HepG2 (cell line): Measurements from ENCODE around the gene RNF126. TPM values are rescaled to one million over a fixed set of nuclear protein-coding genes. Genes with fewer than 3 reads are reported as not detected.
A peak's percentile ranks its signal among the peaks of the same experiment; 100 is the strongest.

Experiments
- AKAP8 ChIP-seq: sonication (generic); formaldehyde crosslinking; IDR thresholded peaks from 2 replicates; pipeline ENCODE4 v1.5.1; 2020; ENCODE audit warnings: mild to moderate bottlenecking, missing genetic modification reagents
- ATF7 ChIP-seq, 2 experiments: fragments of 450-650 bp in 1 of 2; sonication (generic) in 1 of 2; formaldehyde crosslinking in 1 of 2; IDR thresholded peaks; 2 replicates each; pipeline versions ENCODE4 v1.4.0 to v1.6.1; 2016 to 2020; ENCODE audit warnings: antibody characterized with exemption in 1 of 2, mild to moderate bottlenecking in 1 of 2, missing genetic modification reagents in 1 of 2
- CREB1 ChIP-seq, 2 experiments: fragments of 450-650 bp in 1 of 2; IDR thresholded peaks; 2 replicates each; pipeline ENCODE4 v1.6.1; 2016 to 2017; ENCODE audit warnings: control low read depth in 1 of 2, mild to moderate bottlenecking in 1 of 2, missing compliant biosample characterization in 1 of 2, missing genetic modification characterization in 1 of 2
- DMAP1 ChIP-seq: IDR thresholded peaks from 2 replicates; pipeline ENCODE4 v1.6.1; 2016
- FOXK2 ChIP-seq: fragments of 450-650 bp; IDR thresholded peaks from 2 replicates; pipeline ENCODE4 v1.6.1; 2016
- KDM5B ChIP-seq: sonication (generic); formaldehyde crosslinking; IDR thresholded peaks from 2 replicates; pipeline ENCODE4 v1.4.0; 2020; ENCODE audit warnings: missing genetic modification reagents, mild to moderate bottlenecking, borderline replicate concordance
- KLF6 ChIP-seq: IDR thresholded peaks from 2 replicates; pipeline ENCODE4 v1.8.0; 2016; ENCODE audit warnings: missing biosample characterization, missing genetic modification reagents
- MAZ ChIP-seq, 2 experiments: sonication (generic) in 1 of 2; formaldehyde crosslinking in 1 of 2; IDR thresholded peaks; 2 replicates each; pipeline versions ENCODE4 v1.5.0 to v1.6.1; 2012 to 2020; ENCODE audit warnings: low read depth in 2 of 2, mild to moderate bottlenecking in 2 of 2, borderline replicate concordance in 1 of 2, improper control_type of control experiment in 1 of 2, low read length in 1 of 2, missing genetic modification reagents in 1 of 2, moderate library complexity in 1 of 2
- MXI1 ChIP-seq: IDR thresholded peaks from 3 replicates; pipeline ENCODE4 v1.6.1; 2012; ENCODE audit warnings: low read depth, low read length, inconsistent platforms, borderline replicate concordance
- NFYC ChIP-seq: IDR thresholded peaks from 2 replicates; pipeline ENCODE4 v1.6.1; 2016; ENCODE audit warnings: missing genetic modification reagents, missing compliant biosample characterization
- NR2F2 ChIP-seq: IDR thresholded peaks from 2 replicates; pipeline ENCODE4 v1.6.1; 2012; ENCODE audit warnings: low read depth, inconsistent platforms, borderline replicate concordance
- PITX1 ChIP-seq: sonication (generic); formaldehyde crosslinking; IDR thresholded peaks from 2 replicates; pipeline ENCODE4 v1.5.1; 2020; ENCODE audit warnings: mild to moderate bottlenecking, missing genetic modification reagents
- SOX6 ChIP-seq, 2 experiments: fragments of 450-650 bp in 1 of 2; sonication (generic) in 1 of 2; formaldehyde crosslinking in 1 of 2; IDR thresholded peaks; 2 replicates each; pipeline versions ENCODE4 v1.4.0 to v1.6.1; 2017 to 2020; ENCODE audit warnings: antibody characterized with exemption in 1 of 2, mild to moderate bottlenecking in 1 of 2, missing genetic modification reagents in 1 of 2
- TEAD3 ChIP-seq: optimal IDR thresholded peaks from 2 replicates; pipeline ENCODE3; 2016; ENCODE audit warnings: borderline replicate concordance
- ZEB1 ChIP-seq: IDR thresholded peaks from 2 replicates; pipeline ENCODE4 v1.6.1; 2012; ENCODE audit warnings: mild to moderate bottlenecking, low read depth, inconsistent platforms; ENCODE audit not compliant: insufficient replicate concordance
- ZFP36 ChIP-seq: fragments of 150-350 bp; IDR thresholded peaks from 2 replicates; pipeline ENCODE4 v1.6.1; 2018; ENCODE audit warnings: borderline replicate concordance, low read length, low read depth; ENCODE audit not compliant: partially characterized antibody
- ZFYVE20 ChIP-seq: sonication (generic); formaldehyde crosslinking; IDR thresholded peaks from 2 replicates; pipeline ENCODE4 v1.8.0; 2023; ENCODE audit warnings: low read depth, mild to moderate bottlenecking, moderate library complexity, missing genetic modification reagents, borderline replicate concordance
- ZNF101 ChIP-seq: sonication (generic); formaldehyde crosslinking; IDR thresholded peaks from 2 replicates; pipeline ENCODE4 v1.4.0; 2020; ENCODE audit warnings: mild to moderate bottlenecking, low read depth, missing genetic modification reagents, borderline replicate concordance
- ZNF121 ChIP-seq: sonication (generic); formaldehyde crosslinking; IDR thresholded peaks from 2 replicates; pipeline ENCODE4 v1.5.0; 2020; ENCODE audit warnings: mild to moderate bottlenecking, missing genetic modification reagents
- ZNF124 ChIP-seq: sonication (generic); formaldehyde crosslinking; IDR thresholded peaks from 2 replicates; pipeline ENCODE4 v1.4.0; 2020; ENCODE audit warnings: missing genetic modification reagents
- ZNF335 ChIP-seq: sonication (generic); formaldehyde crosslinking; IDR thresholded peaks from 2 replicates; pipeline ENCODE4 v1.4.0; 2020; ENCODE audit warnings: missing genetic modification reagents
- ZNF432 ChIP-seq: sonication (generic); formaldehyde crosslinking; IDR thresholded peaks from 2 replicates; pipeline ENCODE4 v1.5.0; 2020; ENCODE audit warnings: missing genetic modification reagents, mild to moderate bottlenecking, borderline replicate concordance
- polyA plus RNA-seq, 8 experiments: library from polyadenylated mRNA; depleted of rRNA in 3 of 8; stranded (reverse) in 7 of 8; unstranded in 1 of 8; fragments of >200 nt; fragmentation: Illumina TruSeq in 4 of 8; extraction: Trizol in 4 of 8; gene quantifications; 2 replicates each; pipeline versions ENCODE4 v1.2.1 to v1.2.3, GENCODE V29; 2011 to 2016; ENCODE audit warnings: low read depth in 4 of 8, missing spikeins in 1 of 8, mixed read lengths in 1 of 8; ENCODE audit not compliant: insufficient read depth in 1 of 8
- total RNA-seq, 5 experiments: library from RNA; depleted of rRNA; stranded (reverse); fragments of >200 nt; fragmentation: Illumina TruSeq; extraction: Trizol; gene quantifications; 2 replicates each; pipeline ENCODE4 v1.2.3, GENCODE V29; 2016; ENCODE audit warnings: low read depth in 1 of 5
- TF ChIP-seq, protein P1 (sequence below): sonication (generic); formaldehyde crosslinking; conservative IDR thresholded peaks from 2 replicates; pipeline ENCODE4 v1.4.0; 2020; ENCODE audit warnings: missing genetic modification reagents
- TF ChIP-seq, protein P2 (sequence below): sonication (generic); formaldehyde crosslinking; IDR thresholded peaks from 2 replicates; pipeline ENCODE4 v1.5.0; 2020; ENCODE audit warnings: mild to moderate bottlenecking, missing genetic modification reagents, moderate library complexity
- TF ChIP-seq, protein P3 (sequence below): sonication (generic); IDR thresholded peaks from 2 replicates; pipeline ENCODE4 v1.6.1; 2016; ENCODE audit warnings: low read depth, borderline replicate concordance
- TF ChIP-seq, protein P4 (sequence below): IDR thresholded peaks from 2 replicates; pipeline ENCODE4 v1.6.1; 2016

Gene RNF126
- total and polyA plus RNA-seq, 2 of the 13 experiments (the other 11 are each of a cell fraction or from before 2014, with no cell fraction given): 23.2 to 34.0 TPM

DNA sequence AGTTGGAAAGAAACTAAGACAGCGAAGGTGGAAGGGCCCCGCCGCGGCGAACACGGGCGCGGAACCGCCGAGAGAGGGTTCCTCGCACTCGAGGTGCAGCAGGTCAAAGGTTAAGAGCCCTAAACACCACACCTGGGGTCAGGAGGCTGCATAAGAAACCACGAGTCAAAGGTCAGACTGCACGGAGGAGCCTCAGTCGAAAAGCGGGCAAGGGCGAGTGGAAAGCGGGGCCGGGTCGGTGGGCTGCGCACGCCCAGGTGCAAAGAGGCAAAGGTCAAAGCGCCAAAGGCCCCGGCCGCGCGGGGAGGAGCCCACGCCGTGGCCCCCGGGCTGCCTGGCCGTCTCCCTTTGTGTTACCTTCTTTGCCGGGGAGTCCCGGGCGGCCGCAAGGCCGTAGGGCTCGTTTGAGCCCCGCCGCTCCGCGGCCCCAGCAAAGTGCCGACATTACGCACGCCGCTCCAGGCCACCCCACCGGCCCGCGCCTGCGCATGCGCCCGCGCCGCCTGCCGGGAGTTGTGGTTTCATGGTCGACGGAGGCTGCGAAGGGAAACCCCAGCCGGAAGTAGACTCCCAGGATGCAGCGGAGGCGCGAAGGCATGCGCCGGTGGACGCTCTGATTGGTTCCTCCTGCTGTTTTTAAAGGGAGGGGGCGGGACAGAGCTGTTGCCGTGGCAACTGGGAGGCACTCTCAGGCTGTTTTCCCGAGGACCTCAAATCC is 29.8 kb downstream of the RNF126 start, which contains the start of gene POLRMT (continued):
- TF ChIP-seq ZNF121 (CRISPR knock-in tag): no peak
- TF ChIP-seq, protein P1, sequence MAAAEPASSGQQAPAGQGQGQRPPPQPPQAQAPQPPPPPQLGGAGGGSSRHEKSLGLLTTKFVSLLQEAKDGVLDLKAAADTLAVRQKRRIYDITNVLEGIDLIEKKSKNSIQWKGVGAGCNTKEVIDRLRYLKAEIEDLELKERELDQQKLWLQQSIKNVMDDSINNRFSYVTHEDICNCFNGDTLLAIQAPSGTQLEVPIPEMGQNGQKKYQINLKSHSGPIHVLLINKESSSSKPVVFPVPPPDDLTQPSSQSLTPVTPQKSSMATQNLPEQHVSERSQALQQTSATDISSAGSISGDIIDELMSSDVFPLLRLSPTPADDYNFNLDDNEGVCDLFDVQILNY (CRISPR knock-in tag): 0 out of 2 replicates have a peak, but pooled peaks have one; percentile 18
- no peak for TF ChIP-seq ZFP36
- no peak for TF ChIP-seq PITX1 (CRISPR knock-in tag)
- 0 out of 2 replicates have a peak, but pooled peaks have one; percentile 23 for TF ChIP-seq KLF6 (CRISPR knock-in tag)
- TF ChIP-seq, protein P2, sequence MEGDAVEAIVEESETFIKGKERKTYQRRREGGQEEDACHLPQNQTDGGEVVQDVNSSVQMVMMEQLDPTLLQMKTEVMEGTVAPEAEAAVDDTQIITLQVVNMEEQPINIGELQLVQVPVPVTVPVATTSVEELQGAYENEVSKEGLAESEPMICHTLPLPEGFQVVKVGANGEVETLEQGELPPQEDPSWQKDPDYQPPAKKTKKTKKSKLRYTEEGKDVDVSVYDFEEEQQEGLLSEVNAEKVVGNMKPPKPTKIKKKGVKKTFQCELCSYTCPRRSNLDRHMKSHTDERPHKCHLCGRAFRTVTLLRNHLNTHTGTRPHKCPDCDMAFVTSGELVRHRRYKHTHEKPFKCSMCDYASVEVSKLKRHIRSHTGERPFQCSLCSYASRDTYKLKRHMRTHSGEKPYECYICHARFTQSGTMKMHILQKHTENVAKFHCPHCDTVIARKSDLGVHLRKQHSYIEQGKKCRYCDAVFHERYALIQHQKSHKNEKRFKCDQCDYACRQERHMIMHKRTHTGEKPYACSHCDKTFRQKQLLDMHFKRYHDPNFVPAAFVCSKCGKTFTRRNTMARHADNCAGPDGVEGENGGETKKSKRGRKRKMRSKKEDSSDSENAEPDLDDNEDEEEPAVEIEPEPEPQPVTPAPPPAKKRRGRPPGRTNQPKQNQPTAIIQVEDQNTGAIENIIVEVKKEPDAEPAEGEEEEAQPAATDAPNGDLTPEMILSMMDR (CRISPR knock-in tag): no peak
- no peak for TF ChIP-seq SOX6 (IDR thresholded peaks at IDR 0.05)
- peak; percentile 38 for TF ChIP-seq SOX6 (CRISPR knock-in tag; IDR thresholded peaks at IDR 0.05)
- peak; percentile 79 for TF ChIP-seq TEAD3 (CRISPR knock-in tag)
- TF ChIP-seq NFYC (CRISPR knock-in tag): peak; percentile 93
- TF ChIP-seq KDM5B: 0 out of 2 replicates have a peak, but pooled peaks have one; percentile 53
- peak; percentile 49; the same call in 1 of the 2 replicates for TF ChIP-seq NR2F2
- TF ChIP-seq AKAP8 (CRISPR knock-in tag): no peak
- TF ChIP-seq CREB1 (IDR thresholded peaks at IDR 0.05): peak; percentile 81
- peak; percentile 70 for TF ChIP-seq CREB1 (CRISPR knock-in tag; IDR thresholded peaks at IDR 0.05)
- no peak for TF ChIP-seq ATF7 (IDR thresholded peaks at IDR 0.05)
- no peak for TF ChIP-seq ATF7 (CRISPR knock-in tag; IDR thresholded peaks at IDR 0.05)
- TF ChIP-seq ZNF432 (CRISPR knock-in tag): no peak
- TF ChIP-seq ZNF335: peak; percentile 47; the same call in 1 of the 2 replicates
- TF ChIP-seq ZEB1: no peak
- TF ChIP-seq DMAP1 (CRISPR knock-in tag): no peak; the same call in 1 of the 2 replicates
- TF ChIP-seq ZFYVE20 (CRISPR knock-in tag): no peak
- no peak for TF ChIP-seq ZNF124 (CRISPR knock-in tag)
- TF ChIP-seq MAZ (IDR thresholded peaks at IDR 0.05; ENCODE audit: borderline replicate concordance, low read depth, low read length): peak; percentile 59; the same call in 1 of the 2 replicates
- TF ChIP-seq MAZ (CRISPR knock-in tag; IDR thresholded peaks at IDR 0.05; ENCODE audit: low read depth): peak; percentile 42; the same call in 1 of the 2 replicates
- TF ChIP-seq, protein P3, sequence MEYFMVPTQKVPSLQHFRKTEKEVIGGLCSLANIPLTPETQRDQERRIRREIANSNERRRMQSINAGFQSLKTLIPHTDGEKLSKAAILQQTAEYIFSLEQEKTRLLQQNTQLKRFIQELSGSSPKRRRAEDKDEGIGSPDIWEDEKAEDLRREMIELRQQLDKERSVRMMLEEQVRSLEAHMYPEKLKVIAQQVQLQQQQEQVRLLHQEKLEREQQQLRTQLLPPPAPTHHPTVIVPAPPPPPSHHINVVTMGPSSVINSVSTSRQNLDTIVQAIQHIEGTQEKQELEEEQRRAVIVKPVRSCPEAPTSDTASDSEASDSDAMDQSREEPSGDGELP: no peak
- TF ChIP-seq FOXK2: peak; percentile 35; the same call in 1 of the 2 replicates
- no peak for TF ChIP-seq ZNF101 (CRISPR knock-in tag)
- peak; percentile 92 for TF ChIP-seq MXI1
- TF ChIP-seq, protein P4, sequence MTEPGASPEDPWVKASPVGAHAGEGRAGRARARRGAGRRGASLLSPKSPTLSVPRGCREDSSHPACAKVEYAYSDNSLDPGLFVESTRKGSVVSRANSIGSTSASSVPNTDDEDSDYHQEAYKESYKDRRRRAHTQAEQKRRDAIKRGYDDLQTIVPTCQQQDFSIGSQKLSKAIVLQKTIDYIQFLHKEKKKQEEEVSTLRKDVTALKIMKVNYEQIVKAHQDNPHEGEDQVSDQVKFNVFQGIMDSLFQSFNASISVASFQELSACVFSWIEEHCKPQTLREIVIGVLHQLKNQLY (CRISPR knock-in tag): no peak
